ENCODE results near the gene SLC27A5. TPM values are rescaled to one million over a fixed set of nuclear protein-coding genes. Genes with fewer than 3 reads are reported as not detected.

The SLC27A5 gene
- total and polyA plus RNA-seq, 9 of the 15 experiments (the other 6 are each of a cell fraction or from before 2014, with no cell fraction given): 42.2 to 318 (median 64.7) TPM

DNA sequence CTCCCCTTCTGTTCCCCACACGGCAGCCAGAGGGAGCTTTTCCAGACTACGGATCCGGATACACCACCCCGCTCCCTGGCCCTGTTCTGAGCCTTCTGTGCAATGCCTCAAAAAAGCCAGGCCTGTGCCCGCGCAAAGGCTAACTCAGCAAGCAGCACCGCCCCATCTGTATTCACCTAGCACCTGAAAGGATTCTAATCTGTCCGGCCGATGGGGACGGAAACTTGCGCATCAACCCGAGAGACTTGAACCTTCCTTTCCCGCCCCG lies 7.2 kb upstream of the SLC27A5 start (continued):
- TF ChIP-seq, protein P1, sequence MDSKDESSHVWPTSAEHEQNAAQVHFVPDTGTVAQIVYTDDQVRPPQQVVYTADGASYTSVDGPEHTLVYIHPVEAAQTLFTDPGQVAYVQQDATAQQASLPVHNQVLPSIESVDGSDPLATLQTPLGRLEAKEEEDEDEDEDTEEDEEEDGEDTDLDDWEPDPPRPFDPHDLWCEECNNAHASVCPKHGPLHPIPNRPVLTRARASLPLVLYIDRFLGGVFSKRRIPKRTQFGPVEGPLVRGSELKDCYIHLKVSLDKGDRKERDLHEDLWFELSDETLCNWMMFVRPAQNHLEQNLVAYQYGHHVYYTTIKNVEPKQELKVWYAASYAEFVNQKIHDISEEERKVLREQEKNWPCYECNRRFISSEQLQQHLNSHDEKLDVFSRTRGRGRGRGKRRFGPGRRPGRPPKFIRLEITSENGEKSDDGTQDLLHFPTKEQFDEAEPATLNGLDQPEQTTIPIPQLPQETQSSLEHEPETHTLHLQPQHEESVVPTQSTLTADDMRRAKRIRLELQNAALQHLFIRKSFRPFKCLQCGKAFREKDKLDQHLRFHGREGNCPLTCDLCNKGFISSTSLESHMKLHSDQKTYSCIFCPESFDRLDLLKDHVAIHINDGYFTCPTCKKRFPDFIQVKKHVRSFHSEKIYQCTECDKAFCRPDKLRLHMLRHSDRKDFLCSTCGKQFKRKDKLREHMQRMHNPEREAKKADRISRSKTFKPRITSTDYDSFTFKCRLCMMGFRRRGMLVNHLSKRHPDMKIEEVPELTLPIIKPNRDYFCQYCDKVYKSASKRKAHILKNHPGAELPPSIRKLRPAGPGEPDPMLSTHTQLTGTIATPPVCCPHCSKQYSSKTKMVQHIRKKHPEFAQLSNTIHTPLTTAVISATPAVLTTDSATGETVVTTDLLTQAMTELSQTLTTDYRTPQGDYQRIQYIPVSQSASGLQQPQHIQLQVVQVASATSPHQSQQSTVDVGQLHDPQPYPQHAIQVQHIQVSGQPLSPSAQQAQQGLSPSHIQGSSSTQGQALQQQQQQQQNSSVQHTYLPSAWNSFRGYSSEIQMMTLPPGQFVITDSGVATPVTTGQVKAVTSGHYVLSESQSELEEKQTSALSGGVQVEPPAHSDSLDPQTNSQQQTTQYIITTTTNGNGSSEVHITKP (IDR thresholded peaks at IDR 0.05; ENCODE audit: partially characterized antibody): peak; percentile 12
- TF ChIP-seq FOXK2 (conservative IDR thresholded peaks at IDR 0.05 in 1 of 2, IDR thresholded peaks at IDR 0.05 in 1 of 2; ENCODE audit: low read depth in 2 of 2): 0 out of 4 replicates have a peak, but pooled peaks of 1 of the 2 experiments have one; percentile 17
- TF ChIP-seq RB1 (IDR thresholded peaks at IDR 0.05; ENCODE audit: low read depth): 0 out of 2 replicates have a peak, but pooled peaks have one; percentile 21
- TF ChIP-seq, protein P2, sequence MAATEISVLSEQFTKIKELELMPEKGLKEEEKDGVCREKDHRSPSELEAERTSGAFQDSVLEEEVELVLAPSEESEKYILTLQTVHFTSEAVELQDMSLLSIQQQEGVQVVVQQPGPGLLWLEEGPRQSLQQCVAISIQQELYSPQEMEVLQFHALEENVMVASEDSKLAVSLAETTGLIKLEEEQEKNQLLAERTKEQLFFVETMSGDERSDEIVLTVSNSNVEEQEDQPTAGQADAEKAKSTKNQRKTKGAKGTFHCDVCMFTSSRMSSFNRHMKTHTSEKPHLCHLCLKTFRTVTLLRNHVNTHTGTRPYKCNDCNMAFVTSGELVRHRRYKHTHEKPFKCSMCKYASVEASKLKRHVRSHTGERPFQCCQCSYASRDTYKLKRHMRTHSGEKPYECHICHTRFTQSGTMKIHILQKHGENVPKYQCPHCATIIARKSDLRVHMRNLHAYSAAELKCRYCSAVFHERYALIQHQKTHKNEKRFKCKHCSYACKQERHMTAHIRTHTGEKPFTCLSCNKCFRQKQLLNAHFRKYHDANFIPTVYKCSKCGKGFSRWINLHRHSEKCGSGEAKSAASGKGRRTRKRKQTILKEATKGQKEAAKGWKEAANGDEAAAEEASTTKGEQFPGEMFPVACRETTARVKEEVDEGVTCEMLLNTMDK (IDR thresholded peaks at IDR 0.05; ENCODE audit: borderline replicate concordance, insufficient read depth, low read depth, low read length, poor library complexity, severe bottlenecking): peak; percentile 67
- TF ChIP-seq, protein P3, sequence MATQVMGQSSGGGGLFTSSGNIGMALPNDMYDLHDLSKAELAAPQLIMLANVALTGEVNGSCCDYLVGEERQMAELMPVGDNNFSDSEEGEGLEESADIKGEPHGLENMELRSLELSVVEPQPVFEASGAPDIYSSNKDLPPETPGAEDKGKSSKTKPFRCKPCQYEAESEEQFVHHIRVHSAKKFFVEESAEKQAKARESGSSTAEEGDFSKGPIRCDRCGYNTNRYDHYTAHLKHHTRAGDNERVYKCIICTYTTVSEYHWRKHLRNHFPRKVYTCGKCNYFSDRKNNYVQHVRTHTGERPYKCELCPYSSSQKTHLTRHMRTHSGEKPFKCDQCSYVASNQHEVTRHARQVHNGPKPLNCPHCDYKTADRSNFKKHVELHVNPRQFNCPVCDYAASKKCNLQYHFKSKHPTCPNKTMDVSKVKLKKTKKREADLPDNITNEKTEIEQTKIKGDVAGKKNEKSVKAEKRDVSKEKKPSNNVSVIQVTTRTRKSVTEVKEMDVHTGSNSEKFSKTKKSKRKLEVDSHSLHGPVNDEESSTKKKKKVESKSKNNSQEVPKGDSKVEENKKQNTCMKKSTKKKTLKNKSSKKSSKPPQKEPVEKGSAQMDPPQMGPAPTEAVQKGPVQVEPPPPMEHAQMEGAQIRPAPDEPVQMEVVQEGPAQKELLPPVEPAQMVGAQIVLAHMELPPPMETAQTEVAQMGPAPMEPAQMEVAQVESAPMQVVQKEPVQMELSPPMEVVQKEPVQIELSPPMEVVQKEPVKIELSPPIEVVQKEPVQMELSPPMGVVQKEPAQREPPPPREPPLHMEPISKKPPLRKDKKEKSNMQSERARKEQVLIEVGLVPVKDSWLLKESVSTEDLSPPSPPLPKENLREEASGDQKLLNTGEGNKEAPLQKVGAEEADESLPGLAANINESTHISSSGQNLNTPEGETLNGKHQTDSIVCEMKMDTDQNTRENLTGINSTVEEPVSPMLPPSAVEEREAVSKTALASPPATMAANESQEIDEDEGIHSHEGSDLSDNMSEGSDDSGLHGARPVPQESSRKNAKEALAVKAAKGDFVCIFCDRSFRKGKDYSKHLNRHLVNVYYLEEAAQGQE (IDR thresholded peaks at IDR 0.05; ENCODE audit: borderline replicate concordance): peak; percentile 4; the same call in 1 of the 2 replicates
- TF ChIP-seq, protein P3 (CRISPR knock-in tag; IDR thresholded peaks at IDR 0.05; ENCODE audit: low read depth): no peak
- peak; percentile 93; the same call in 1 of the 2 replicates for TF ChIP-seq ZBTB7A (IDR thresholded peaks at IDR 0.05; ENCODE audit: borderline replicate concordance, control insufficient read depth, low read depth, low read length)
- TF ChIP-seq, protein P4, sequence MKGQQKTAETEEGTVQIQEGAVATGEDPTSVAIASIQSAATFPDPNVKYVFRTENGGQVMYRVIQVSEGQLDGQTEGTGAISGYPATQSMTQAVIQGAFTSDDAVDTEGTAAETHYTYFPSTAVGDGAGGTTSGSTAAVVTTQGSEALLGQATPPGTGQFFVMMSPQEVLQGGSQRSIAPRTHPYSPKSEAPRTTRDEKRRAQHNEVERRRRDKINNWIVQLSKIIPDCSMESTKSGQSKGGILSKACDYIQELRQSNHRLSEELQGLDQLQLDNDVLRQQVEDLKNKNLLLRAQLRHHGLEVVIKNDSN (CRISPR knock-in tag; IDR thresholded peaks at IDR 0.05): no peak
- peak; percentile 57; the same call in 1 of the 2 replicates for TF ChIP-seq L3MBTL2 (IDR thresholded peaks at IDR 0.05)
- TF ChIP-seq, protein P5, sequence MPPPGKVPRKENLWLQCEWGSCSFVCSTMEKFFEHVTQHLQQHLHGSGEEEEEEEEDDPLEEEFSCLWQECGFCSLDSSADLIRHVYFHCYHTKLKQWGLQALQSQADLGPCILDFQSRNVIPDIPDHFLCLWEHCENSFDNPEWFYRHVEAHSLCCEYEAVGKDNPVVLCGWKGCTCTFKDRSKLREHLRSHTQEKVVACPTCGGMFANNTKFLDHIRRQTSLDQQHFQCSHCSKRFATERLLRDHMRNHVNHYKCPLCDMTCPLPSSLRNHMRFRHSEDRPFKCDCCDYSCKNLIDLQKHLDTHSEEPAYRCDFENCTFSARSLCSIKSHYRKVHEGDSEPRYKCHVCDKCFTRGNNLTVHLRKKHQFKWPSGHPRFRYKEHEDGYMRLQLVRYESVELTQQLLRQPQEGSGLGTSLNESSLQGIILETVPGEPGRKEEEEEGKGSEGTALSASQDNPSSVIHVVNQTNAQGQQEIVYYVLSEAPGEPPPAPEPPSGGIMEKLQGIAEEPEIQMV (tag; conservative IDR thresholded peaks at IDR 0.05; ENCODE audit: low read depth): no peak
- TF ChIP-seq ZNF780A (CRISPR knock-in tag; IDR thresholded peaks at IDR 0.05): no peak

Data from K562 (cell line).